CD14-positive monocyte (primary cell): ENCODE results near the gene SNX18. TPM values are rescaled to one million over a fixed set of nuclear protein-coding genes. Genes with fewer than 3 reads are reported as not detected.

Experiments
- DNase-seq, 3 donors: peaks; one replicate each; pipeline ENCODE4 v3.0.0-alpha.2; 2011 to 2022
- H2AFZ ChIP-seq: 2 replicates; pipeline ENCODE4 v1.6.0; 2012; ENCODE audit warnings: mild to moderate bottlenecking, low read depth, low read length, inconsistent platforms; ENCODE audit not compliant: insufficient read depth, poor library complexity, severe bottlenecking
- H3K27ac ChIP-seq, 2 donors: 1 replicate in 1 of 2; 2 replicates in 1 of 2; pipeline ENCODE4 v1.5.1; 2012 to 2013; ENCODE audit warnings: low read length in 2 of 2, control low read depth in 1 of 2, inconsistent platforms in 1 of 2, low read depth in 1 of 2, mild to moderate bottlenecking in 1 of 2
- H3K27me3 ChIP-seq, 2 donors: one replicate each; pipeline versions ENCODE4 v1.6.0 to v1.6.1; 2011 to 2013; ENCODE audit warnings: low read length in 2 of 2; ENCODE audit not compliant: control insufficient read depth in 2 of 2, insufficient read depth in 2 of 2
- H3K36me3 ChIP-seq, 2 donors: replicated peaks in 1 of 2; 1 replicate in 1 of 2; 2 replicates in 1 of 2; pipeline versions ENCODE4 v1.5.1 to v1.6.1; 2012 to 2013; ENCODE audit warnings: low read length in 2 of 2, control low read depth in 1 of 2, inconsistent platforms in 1 of 2, mild to moderate bottlenecking in 1 of 2; ENCODE audit not compliant: insufficient read depth in 2 of 2, control insufficient read depth in 1 of 2
- H3K4me1 ChIP-seq, 2 donors: 1 replicate in 1 of 2; 2 replicates in 1 of 2; pipeline versions ENCODE4 v1.5.1 to v1.6.1; 2012 to 2013; ENCODE audit warnings: low read length in 2 of 2, control low read depth in 1 of 2, inconsistent platforms in 1 of 2, mild to moderate bottlenecking in 1 of 2, moderate library complexity in 1 of 2; ENCODE audit not compliant: insufficient read depth in 2 of 2, control insufficient read depth in 1 of 2
- H3K4me2 ChIP-seq: replicated peaks from 2 replicates; pipeline ENCODE3; 2012; ENCODE audit warnings: low read length, moderate library complexity, mild to moderate bottlenecking; ENCODE audit not compliant: poor library complexity, severe bottlenecking; ENCODE audit errors: extremely low read depth
- H3K4me3 ChIP-seq, 3 experiments: fragments of 200-600 bp in 1 of 3; sonication (generic) in 1 of 3; replicated peaks in 1 of 3; 1 replicate in 2 of 3; 2 replicates in 1 of 3; pipeline ENCODE4 v1.5.1; 2011 to 2013; ENCODE audit warnings: low read length in 3 of 3, mild to moderate bottlenecking in 3 of 3, control low read depth in 2 of 3, low read depth in 2 of 3, inconsistent platforms in 1 of 3, moderate library complexity in 1 of 3
- H3K79me2 ChIP-seq: 2 replicates; pipeline ENCODE4 v1.6.0; 2012; ENCODE audit warnings: mild to moderate bottlenecking, control low read depth, inconsistent platforms, low read length, moderate library complexity; ENCODE audit not compliant: insufficient read depth
- H3K9ac ChIP-seq: 2 replicates; pipeline ENCODE4 v1.6.0; 2017; ENCODE audit warnings: low read length, mild to moderate bottlenecking; ENCODE audit not compliant: insufficient read depth, poor library complexity, severe bottlenecking
- H3K9me3 ChIP-seq, 2 donors: replicated peaks in 1 of 2; 1 replicate in 1 of 2; 2 replicates in 1 of 2; pipeline versions ENCODE4 v1.5.1 to v1.6.1; 2012 to 2013; ENCODE audit warnings: low read length in 2 of 2, control low read depth in 1 of 2; ENCODE audit not compliant: control insufficient read depth in 1 of 2, insufficient read depth in 1 of 2
- H4K20me1 ChIP-seq: 2 replicates; pipeline ENCODE4 v1.6.0; 2012; ENCODE audit warnings: mild to moderate bottlenecking, low read length, control low read depth, moderate library complexity; ENCODE audit not compliant: insufficient read depth
- H3K27ac Mint-ChIP-seq, 7 donors: one replicate each; pipeline ENCODE4 v1.8.0; 2020; ENCODE audit warnings: mild to moderate bottlenecking in 7 of 7, mixed read lengths in 7 of 7, moderate library complexity in 6 of 7, inconsistent platforms in 2 of 7
- H3K27me3 Mint-ChIP-seq, 3 donors: one replicate each; pipeline ENCODE4 v1.8.0; 2021 to 2022; ENCODE audit warnings: low read depth in 3 of 3, mild to moderate bottlenecking in 3 of 3, mixed read lengths in 3 of 3, moderate library complexity in 3 of 3, inconsistent platforms in 1 of 3
- H3K36me3 Mint-ChIP-seq, 2 donors: one replicate each; pipeline ENCODE4 v1.8.0; 2020; ENCODE audit warnings: mixed read lengths in 2 of 2, inconsistent platforms in 1 of 2, mild to moderate bottlenecking in 1 of 2
- H3K4me1 Mint-ChIP-seq: one replicate; pipeline ENCODE4 v1.8.0; 2020; ENCODE audit warnings: mild to moderate bottlenecking, mixed read lengths
- H3K4me3 Mint-ChIP-seq, 2 donors: one replicate each; pipeline ENCODE4 v1.8.0; 2020; ENCODE audit warnings: mild to moderate bottlenecking in 2 of 2, mixed read lengths in 2 of 2, moderate library complexity in 1 of 2
- H3K9me3 Mint-ChIP-seq, 7 donors: one replicate each; pipeline ENCODE4 v1.8.0; 2020 to 2022; ENCODE audit warnings: mixed read lengths in 7 of 7, mild to moderate bottlenecking in 6 of 7, moderate library complexity in 6 of 7, inconsistent platforms in 2 of 7
- CTCF ChIP-seq: fragments of 200-600 bp; IDR thresholded peaks from one replicate; pipeline ENCODE4 v1.8.0; 2022; ENCODE audit warnings: antibody characterized with exemption, mild to moderate bottlenecking
- WGBS: methylation state at CpG from one replicate; pipeline ENCODE4 v1.1.5; 2013; ENCODE audit warnings: missing lambda C conversion rate; ENCODE audit not compliant: insufficient coverage; 5-methylcytosine and 5-hydroxymethylcytosine counted together
- intact Hi-C, 2 donors: fragments of 100-400 bp; cut with micrococcal nuclease; formaldehyde crosslinking; loops; one replicate each; pipeline versions ENCODE4 v1.15.0 to v1.15.1; 2023
- polyA plus RNA-seq, 3 donors: library from polyadenylated mRNA; depleted of rRNA in 1 of 3; unstranded in 2 of 3; stranded (reverse) in 1 of 3; fragments of 300-500 nt in 2 of 3; fragments of >200 nt in 1 of 3; fragmentation: Illumina TruSeq in 2 of 3; gene quantifications; 1 replicate in 2 of 3; 2 replicates in 1 of 3; pipeline ENCODE4 v1.2.3, GENCODE V29; 2012 to 2021

The SNX18 gene
- polyA plus RNA-seq, 3 donors, result 6.8 to 33.3 (median 12.4) TPM

DNA sequence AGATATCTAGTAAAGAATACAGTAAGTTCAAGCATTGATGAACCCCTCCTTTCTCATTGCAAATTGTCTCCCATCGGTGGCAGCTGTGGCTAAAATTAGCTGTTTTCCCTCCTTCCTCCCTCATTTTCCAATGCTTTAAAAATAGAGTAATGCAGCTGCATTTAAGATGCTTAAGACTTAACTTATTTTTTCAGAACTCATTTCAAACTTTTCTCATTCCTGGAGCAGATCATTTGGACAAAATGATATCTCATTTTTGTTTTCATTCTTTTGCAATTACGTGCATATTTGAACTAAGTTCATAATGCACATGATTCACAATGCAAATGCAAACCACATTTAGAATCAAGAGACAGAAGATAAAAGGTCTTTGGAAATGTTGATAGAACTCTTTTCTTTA lies 47.4 kb upstream of the SNX18 start:
- peaks cover 7% of the 10 kb centered on the region for H3K4me1 Mint-ChIP-seq
- Histone ChIP-seq H3K79me2 (no peaks in the 10 kb centered on the region), H3K4me3 (no peak overlapping the region), H3K27ac (no peak overlapping the region), H4K20me1 (no peaks in the 10 kb centered on the region), H3K36me3 (no peaks in the 10 kb centered on the region), H3K4me1 (peaks cover 0 to 2% of the 10 kb centered on the region in 2 donors), H3K9ac (no peak overlapping the region), H3K27me3 (no peaks in the 10 kb centered on the region), H3K9me3 (no peaks in the 10 kb centered on the region), H3K4me2 (no peak overlapping the region), H2AFZ (peak overlapping the region; percentile 54)
- WGBS, result no CpG with 5 or more reads among the region's 2 CpGs
- DNase-seq, result no peak
- peaks cover 0 to 4% (median 3%) of the 10 kb centered on the region in 3 donors for H3K27me3 Mint-ChIP-seq
- no peak overlapping the region for H3K4me3 Mint-ChIP-seq
- peaks cover 0 to 7% (median 2%) of the 10 kb centered on the region in 7 donors for H3K9me3 Mint-ChIP-seq
- no peak overlapping the region for H3K27ac Mint-ChIP-seq
- H3K36me3 Mint-ChIP-seq, result no peaks in the 10 kb centered on the region
- intact Hi-C loops, result no loop called here
- TF ChIP-seq CTCF, result no peak

- Histone ChIP-seq H3K27ac (no peak overlapping the region), H4K20me1 (no peaks in the 10 kb centered on the region), H3K27me3 (no peaks in the 10 kb centered on the region), H3K4me2 (no peak overlapping the region), H2AFZ (no peak overlapping the region), H3K9me3 (no peaks in the 10 kb centered on the region), H3K36me3 (no peaks in the 10 kb centered on the region), H3K4me3 (no peak overlapping the region), H3K79me2 (no peaks in the 10 kb centered on the region), H3K9ac (no peak overlapping the region), H3K4me1 (peaks cover 0 to 2% of the 10 kb centered on the region in 2 donors)
- Mint-ChIP-seq H3K9me3 (peaks cover 0 to 6% (median 2%) of the 10 kb centered on the region in 7 donors), H3K27me3 (peaks cover 0 to 3% (median 2%) of the 10 kb centered on the region in 3 donors), H3K4me1 (peaks cover 7% of the 10 kb centered on the region), H3K4me3 (no peak overlapping the region), H3K36me3 (no peaks in the 10 kb centered on the region), H3K27ac (no peak overlapping the region)
- no peak for TF ChIP-seq CTCF
- no peak for DNase-seq
- no CpG with 5 or more reads among the region's 1 CpG for WGBS
- intact Hi-C loops, result no loop called here
Observed at GRCh38 chr5:54470677-54471076, 46.9 kb upstream of the SNX18 start.
